Thoracic aorta (tissue), 2 donors: ENCODE data around the gene DAG1. TPM values are rescaled to one million over a fixed set of nuclear protein-coding genes. Genes with fewer than 3 reads are reported as not detected.

Experiments used
- ATAC-seq: fragments of 150-250 bp; one replicate; pipeline ENCODE4 v1.8.0; 2017; ENCODE audit warnings: low read depth; ENCODE audit not compliant: insufficient number of reproducible peaks, low FRiP score
- DNase-seq: peaks from one replicate; pipeline ENCODE4 v3.0.0-alpha.2; 2020; ENCODE audit warnings: low spot score
- H3K27ac ChIP-seq, 2 donors: fragments of 200-600 bp; sonication (generic); 1 replicate in 1 of 2; 2 replicates in 1 of 2; pipeline ENCODE4 v1.5.1; 2016; ENCODE audit warnings: mild to moderate bottlenecking in 2 of 2, moderate library complexity in 2 of 2
- H3K27me3 ChIP-seq: fragments of 200-600 bp; sonication (generic); replicated peaks from 2 replicates; pipeline ENCODE4 v1.6.0; 2016; ENCODE audit warnings: mild to moderate bottlenecking; ENCODE audit not compliant: insufficient read depth
- H3K36me3 ChIP-seq: fragments of 200-600 bp; sonication (generic); one replicate; pipeline ENCODE4 v1.5.1; 2016
- H3K4me1 ChIP-seq, 2 donors: fragments of 200-600 bp; sonication (generic); 1 replicate in 1 of 2; 2 replicates in 1 of 2; pipeline versions ENCODE4 v1.5.1 to v1.6.0; 2016; ENCODE audit warnings: low read depth in 2 of 2, mild to moderate bottlenecking in 1 of 2; ENCODE audit not compliant: control insufficient read depth in 1 of 2
- H3K4me3 ChIP-seq: fragments of 200-600 bp; sonication (generic); 2 replicates; pipeline ENCODE4 v1.5.1; 2016; ENCODE audit warnings: mild to moderate bottlenecking
- H3K9me3 ChIP-seq: fragments of 200-600 bp; sonication (generic); 2 replicates; pipeline ENCODE4 v1.5.1; 2016
- CTCF ChIP-seq: fragments of 200-600 bp; sonication (generic); IDR thresholded peaks from one replicate; pipeline ENCODE4 v1.5.1; 2019; ENCODE audit warnings: antibody characterized with exemption
- total RNA-seq, 2 donors: library from RNA; depleted of rRNA; stranded (reverse); fragments of >200 nt; gene quantifications; one replicate each; pipeline versions ENCODE4 v1.1.0 to v1.2.3, GENCODE V29; 2016

DAG1 gene
- total RNA-seq, 2 donors from 2014 or later, result 71.9 to 171 TPM

- no peak overlapping the region for H3K4me3 ChIP-seq
- H3K27me3 ChIP-seq, result no peaks in the 10 kb centered on the region
- no peaks in the 10 kb centered on the region for H3K36me3 ChIP-seq
- ATAC-seq (no peak), DNase-seq (no peak)
- H3K9me3 ChIP-seq, result no peaks in the 10 kb centered on the region
- no peaks in the 10 kb centered on the region for H3K4me1 ChIP-seq
- H3K27ac ChIP-seq, result no peak overlapping the region
- TF ChIP-seq CTCF, result no peak
These were observed 7.8 kb upstream of the DAG1 start for GRCh38 chr3:49462222-49462621.

- H3K9me3 ChIP-seq, result no peaks in the 10 kb centered on the region
- no peak for ATAC-seq
- no peaks in the 10 kb centered on the region for H3K27me3 ChIP-seq
- H3K4me3 ChIP-seq, result no peak overlapping the region
- no peaks in the 10 kb centered on the region for H3K36me3 ChIP-seq
- no peak for DNase-seq
- no peak for TF ChIP-seq CTCF
- no peak overlapping the region for H3K27ac ChIP-seq
- peaks cover 12 to 18% of the 10 kb centered on the region in 2 donors for H3K4me1 ChIP-seq
These were observed 4.6 kb upstream of the DAG1 start for GRCh38 chr3:49465270-49466034.

- DNase-seq, result no peak
- no peak for ATAC-seq
- peaks cover 12 to 20% of the 10 kb centered on the region in 2 donors for H3K4me1 ChIP-seq
- H3K36me3 ChIP-seq, result no peaks in the 10 kb centered on the region
- H3K9me3 ChIP-seq, result no peaks in the 10 kb centered on the region
- TF ChIP-seq CTCF, result no peak
- H3K4me3 ChIP-seq, result no peak overlapping the region
- no peaks in the 10 kb centered on the region for H3K27me3 ChIP-seq
- H3K27ac ChIP-seq, result no peak overlapping the region
These were observed 4.0 kb upstream of the DAG1 start for GRCh38 chr3:49466085-49466484.

GRCh38 chr3:49469037-49469935 lies 781 bp upstream of the DAG1 start:
- DNase-seq, result peak; percentile 31
- Histone ChIP-seq H3K9me3 (no peaks in the 10 kb centered on the region), H3K4me3 (peak overlapping the region; percentile 81), H3K36me3 (no peaks in the 10 kb centered on the region), H3K27ac (peak overlapping the region; percentile 99), H3K4me1 (peaks cover 23 to 37% of the 10 kb centered on the region in 2 donors), H3K27me3 (no peaks in the 10 kb centered on the region)
- TF ChIP-seq CTCF, result no peak
- ATAC-seq, result peak; percentile 53
